Skeletal muscle tissue (tissue), 4 donors: ENCODE data around the gene CFAP58. TPM values are rescaled to one million over a fixed set of nuclear protein-coding genes. Genes with fewer than 3 reads are reported as not detected.

Experiments used
- H3K27ac ChIP-seq: one replicate; pipeline ENCODE4 v1.7.0; 2013; ENCODE audit warnings: mild to moderate bottlenecking, low read depth, low read length, inconsistent platforms
- H3K27me3 ChIP-seq, 3 donors: one replicate each; pipeline ENCODE4 v1.7.0; 2013; ENCODE audit warnings: low read length in 3 of 3; ENCODE audit not compliant: control insufficient read depth in 3 of 3, insufficient read depth in 3 of 3
- H3K36me3 ChIP-seq, 3 donors: one replicate each; pipeline ENCODE4 v1.7.0; 2013; ENCODE audit warnings: low read length in 3 of 3; ENCODE audit not compliant: control insufficient read depth in 3 of 3, insufficient read depth in 3 of 3
- H3K4me1 ChIP-seq, 3 donors: one replicate each; pipeline ENCODE4 v1.7.0; 2013; ENCODE audit warnings: low read length in 3 of 3, mild to moderate bottlenecking in 3 of 3; ENCODE audit not compliant: control insufficient read depth in 3 of 3, insufficient read depth in 3 of 3
- H3K4me3 ChIP-seq, 3 donors: one replicate each; pipeline ENCODE4 v1.7.0; 2013; ENCODE audit warnings: low read length in 3 of 3
- H3K9ac ChIP-seq, 3 donors: one replicate each; pipeline ENCODE4 v1.7.0; 2013; ENCODE audit warnings: low read length in 3 of 3, mild to moderate bottlenecking in 3 of 3, moderate library complexity in 2 of 3, low read depth in 1 of 3
- H3K9me3 ChIP-seq, 3 donors: one replicate each; pipeline ENCODE4 v1.7.0; 2013; ENCODE audit warnings: low read length in 3 of 3; ENCODE audit not compliant: control insufficient read depth in 3 of 3
- total RNA-seq: library from RNA; depleted of rRNA; stranded (reverse); fragments of >200 nt; gene quantifications from one replicate; pipeline ENCODE4 v1.2.3, GENCODE V29; 2014
- donor health status: Osteomylitis.

Gene CFAP58
- total RNA-seq, 1 donor from 2014 or later, result under 0.01 TPM

GRCh38 chr10:104472957-104473745 is 119.5 kb downstream of the CFAP58 start:
- Histone ChIP-seq H3K4me1 (no peaks in the 10 kb centered on the region), H3K27ac (no peak overlapping the region), H3K4me3 (no peak overlapping the region), H3K9ac (no peak overlapping the region), H3K27me3 (no peaks in the 10 kb centered on the region), H3K36me3 (no peaks in the 10 kb centered on the region), H3K9me3 (no peaks in the 10 kb centered on the region)

DNA sequence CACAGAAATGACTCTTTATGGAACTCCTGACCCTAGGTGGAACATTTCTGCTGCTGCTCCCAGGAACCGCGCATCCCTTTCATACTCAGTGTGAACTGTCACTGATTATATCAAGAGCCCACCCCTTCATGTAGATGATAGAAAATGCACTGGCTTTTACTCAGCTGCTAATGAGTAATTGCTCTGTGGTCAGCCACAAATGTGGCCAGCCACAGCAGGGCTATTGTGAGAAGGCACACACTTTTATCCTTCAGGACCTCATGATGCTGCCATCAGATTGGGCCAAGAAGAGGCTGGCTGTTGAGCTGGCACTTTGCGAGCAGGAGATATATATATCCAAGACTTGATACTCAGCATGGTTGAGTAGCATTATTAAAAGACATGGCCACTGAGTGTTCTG is 124.7 kb downstream of the CFAP58 start:
- Histone ChIP-seq H3K36me3 (no peaks in the 10 kb centered on the region), H3K4me1 (no peaks in the 10 kb centered on the region), H3K4me3 (no peak overlapping the region), H3K27me3 (peaks cover 0 to 3% (median 1%) of the 10 kb centered on the region in 3 donors), H3K27ac (no peak overlapping the region), H3K9me3 (no peaks in the 10 kb centered on the region), H3K9ac (no peak overlapping the region)

- no peak overlapping the region for H3K4me3 ChIP-seq
- peaks cover 0 to 3% (median 2%) of the 10 kb centered on the region in 3 donors for H3K27me3 ChIP-seq
- no peaks in the 10 kb centered on the region for H3K36me3 ChIP-seq
- no peak overlapping the region for H3K27ac ChIP-seq
- no peaks in the 10 kb centered on the region for H3K9me3 ChIP-seq
- no peaks in the 10 kb centered on the region for H3K4me1 ChIP-seq
- H3K9ac ChIP-seq, result no peak overlapping the region
These were observed 126.4 kb downstream of the CFAP58 start for GRCh38 chr10:104479906-104480593.

DNA sequence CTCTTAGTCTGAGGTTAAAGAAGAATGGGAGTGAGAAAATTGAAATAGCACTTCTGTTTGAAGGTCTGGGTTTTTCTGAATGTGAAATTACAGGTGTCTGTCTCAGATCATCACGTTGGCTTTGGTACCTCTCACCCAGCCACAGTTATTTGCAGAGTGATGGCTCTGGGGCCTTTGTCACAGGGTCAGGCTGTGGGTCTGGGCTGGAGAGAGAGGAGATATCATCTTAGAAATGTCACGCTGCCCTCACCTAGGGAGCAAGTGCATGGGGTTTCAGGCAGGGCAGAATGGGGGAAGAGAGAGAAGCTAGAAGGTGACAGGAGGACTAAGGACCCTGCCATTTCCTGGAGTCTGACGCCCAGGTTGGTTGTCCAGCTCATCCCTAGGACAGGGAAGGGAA is 127.2 kb downstream of the CFAP58 start:
- Histone ChIP-seq H3K36me3 (no peaks in the 10 kb centered on the region), H3K9me3 (no peaks in the 10 kb centered on the region), H3K27ac (no peak overlapping the region), H3K4me3 (no peak overlapping the region), H3K4me1 (no peaks in the 10 kb centered on the region), H3K27me3 (peaks cover 0 to 3% (median 2%) of the 10 kb centered on the region in 3 donors), H3K9ac (no peak overlapping the region)

DNA sequence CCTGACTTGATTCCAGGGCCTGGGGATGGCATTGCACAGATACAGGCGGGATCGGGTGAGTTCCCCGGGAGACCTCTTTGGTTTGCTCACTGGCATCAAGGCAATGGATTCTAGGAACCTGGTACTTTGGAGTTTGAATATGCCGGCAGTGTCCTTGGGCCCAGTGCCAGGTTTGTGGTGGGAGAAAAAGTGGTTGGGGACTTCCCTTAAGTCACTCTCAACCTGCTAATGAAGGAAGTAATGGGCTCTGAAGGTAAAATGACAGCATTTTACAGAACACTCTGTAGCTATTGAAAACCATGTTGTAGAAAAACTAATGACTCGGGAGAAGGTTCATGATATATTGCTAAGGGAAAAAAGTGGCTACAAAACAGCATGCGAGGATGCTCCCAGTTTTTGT is 129.9 kb downstream of the CFAP58 start:
- Histone ChIP-seq H3K36me3 (no peaks in the 10 kb centered on the region), H3K9me3 (no peaks in the 10 kb centered on the region), H3K4me3 (no peak overlapping the region), H3K27ac (no peak overlapping the region), H3K27me3 (peaks cover 0 to 3% (median 2%) of the 10 kb centered on the region in 3 donors), H3K4me1 (no peaks in the 10 kb centered on the region), H3K9ac (no peak overlapping the region)

DNA sequence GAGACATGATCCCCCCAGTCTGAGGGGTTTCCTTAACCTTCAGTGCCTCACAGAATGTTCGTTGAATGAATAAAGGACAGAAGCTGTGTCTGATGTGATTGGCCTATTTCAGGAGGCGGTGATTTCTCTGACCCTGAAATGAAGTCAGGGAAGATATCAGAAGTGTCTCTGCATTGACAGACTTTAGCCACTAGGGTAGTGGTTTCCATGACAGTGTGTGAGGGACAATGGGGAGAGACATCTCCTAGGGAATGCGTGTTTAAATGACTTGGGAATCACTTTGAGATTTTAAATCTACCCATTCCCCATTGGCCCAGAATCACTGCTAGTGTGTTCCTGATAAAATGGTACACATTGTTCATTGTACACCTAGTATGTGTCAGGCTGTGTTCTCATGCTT is 132.0 kb downstream of the CFAP58 start:
- H3K27me3 ChIP-seq, result peaks cover 0 to 3% (median 2%) of the 10 kb centered on the region in 3 donors
- no peak overlapping the region for H3K4me3 ChIP-seq
- no peak overlapping the region for H3K9ac ChIP-seq
- H3K4me1 ChIP-seq, result no peaks in the 10 kb centered on the region
- no peak overlapping the region for H3K27ac ChIP-seq
- no peaks in the 10 kb centered on the region for H3K9me3 ChIP-seq
- no peaks in the 10 kb centered on the region for H3K36me3 ChIP-seq

- Histone ChIP-seq H3K27ac (no peak overlapping the region), H3K9me3 (no peaks in the 10 kb centered on the region), H3K36me3 (no peaks in the 10 kb centered on the region), H3K4me3 (no peak overlapping the region), H3K4me1 (no peaks in the 10 kb centered on the region), H3K27me3 (peaks cover 0 to 2% (median 0%) of the 10 kb centered on the region in 3 donors), H3K9ac (no peak overlapping the region)
These were observed 133.2 kb downstream of the CFAP58 start for GRCh38 chr10:104486803-104487202.

DNA sequence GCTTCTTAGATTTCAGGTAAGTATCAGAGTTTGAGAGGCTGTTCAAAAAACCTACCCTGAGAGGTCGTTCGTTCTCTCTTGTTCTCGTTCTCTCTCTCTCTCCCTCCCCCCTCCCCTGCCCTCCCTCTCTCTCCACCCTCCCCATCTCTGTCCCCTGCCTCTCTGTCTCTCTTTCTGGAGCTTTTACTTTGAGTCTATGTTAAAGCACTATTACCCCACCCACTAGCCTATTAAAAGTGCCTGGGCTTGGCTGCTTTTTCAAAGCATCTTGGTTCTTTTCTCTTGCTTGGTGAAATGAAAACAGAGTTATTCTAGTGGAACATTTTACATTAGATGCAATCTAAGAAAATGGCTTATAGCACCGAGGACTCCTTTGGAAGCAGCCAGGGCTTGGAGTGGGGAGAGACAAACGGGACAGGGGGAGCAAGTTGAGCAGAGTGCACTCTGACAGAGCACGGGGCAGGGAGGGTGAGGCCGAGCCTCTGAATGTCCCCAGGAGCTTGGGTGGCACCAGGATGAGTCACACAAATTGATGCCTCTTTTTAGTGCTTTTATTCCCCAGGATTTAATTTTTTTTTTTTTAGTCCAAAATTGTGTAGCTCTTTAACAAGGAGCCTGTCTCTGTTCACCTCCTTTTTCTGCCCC is 134.3 kb downstream of the CFAP58 start:
- Histone ChIP-seq H3K36me3 (no peaks in the 10 kb centered on the region), H3K4me1 (peaks cover 3% of the 10 kb centered on the region in 3 donors), H3K27me3 (peaks cover 0 to 2% (median 0%) of the 10 kb centered on the region in 3 donors)

GRCh38 chr10:104488439-104488832 is 134.8 kb downstream of the CFAP58 start:
- Histone ChIP-seq H3K4me3 (no peak overlapping the region), H3K4me1 (peaks cover 4 to 8% (median 8%) of the 10 kb centered on the region in 3 donors), H3K9ac (no peak overlapping the region), H3K27me3 (no peaks in the 10 kb centered on the region), H3K36me3 (no peaks in the 10 kb centered on the region), H3K9me3 (no peaks in the 10 kb centered on the region), H3K27ac (no peak overlapping the region)

More for the DNA sequence above, 134.3 kb downstream of the CFAP58 start:
- Histone ChIP-seq H3K9ac (no peak overlapping the region), H3K27ac (no peak overlapping the region), H3K4me3 (no peak overlapping the region), H3K9me3 (no peaks in the 10 kb centered on the region)
